HG03064 (cell line): Measurements from ENCODE around the gene RNASEH1.
"Not testable (repeated sequence)": the region's sequence is repeated elsewhere in the genome, so short reads cannot be mapped to it uniquely, and the experiment has no call there.

Source experiments
- ATAC-seq: cut with Tn5 transposase; IDR thresholded peaks from one replicate; pipeline ENCODE4 v1.9.1; 2021; ENCODE audit warnings: low read depth; ENCODE audit not compliant: unreplicated experiment

RNASEH1 gene

DNA sequence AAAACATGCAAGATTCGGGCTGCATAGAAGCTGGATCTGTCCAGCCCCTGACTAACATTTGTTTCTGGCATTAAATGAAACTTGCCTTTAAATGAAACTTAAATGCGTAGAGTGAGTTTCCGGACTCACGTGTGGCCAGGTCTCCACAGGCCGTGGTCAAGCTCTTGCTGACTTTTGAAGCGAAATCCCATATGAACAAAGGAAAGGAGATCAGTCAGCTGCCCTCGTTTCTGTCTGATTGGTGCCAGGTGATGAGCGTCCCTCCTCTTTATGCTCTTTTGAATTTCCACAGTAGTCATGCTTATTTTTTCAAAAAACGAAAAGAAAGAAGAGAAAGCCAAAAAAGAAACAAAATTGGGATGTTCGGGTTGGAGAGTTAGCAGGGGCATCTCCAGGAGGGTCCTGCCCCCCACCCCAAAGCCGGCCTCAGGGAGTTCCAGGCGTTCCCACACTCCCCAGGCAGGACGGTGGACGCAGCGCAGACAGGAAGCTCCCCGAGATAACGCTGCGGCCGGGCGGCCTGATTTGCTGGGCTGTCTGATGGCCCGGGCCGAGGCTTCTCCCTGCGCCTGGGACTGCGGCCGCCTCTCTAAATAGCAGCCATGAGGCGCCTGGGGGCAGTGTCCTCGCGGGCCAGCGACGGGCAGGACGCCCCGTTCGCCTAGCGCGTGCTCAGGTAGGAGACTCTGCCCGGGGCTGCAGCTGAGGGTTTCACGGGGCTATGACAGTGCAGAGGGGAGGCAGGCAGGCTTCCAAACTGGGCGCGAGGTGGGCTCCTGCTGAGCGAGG is 36.6 kb upstream of the RNASEH1 start, which contains the start of gene COLEC11:
Gene COLEC11 (plus strand): TSS at position 620 of the 789 bp plus-strand sequence. CDS start 9,229 bp downstream, outside the sequence.
- no peak for ATAC-seq

- no peak for ATAC-seq
Measured at GRCh38 chr2:3589086-3589485, 31.0 kb upstream of the RNASEH1 start.

- no peak for ATAC-seq
Measured at GRCh38 chr2:3588084-3588483, 30.0 kb upstream of the RNASEH1 start.

DNA sequence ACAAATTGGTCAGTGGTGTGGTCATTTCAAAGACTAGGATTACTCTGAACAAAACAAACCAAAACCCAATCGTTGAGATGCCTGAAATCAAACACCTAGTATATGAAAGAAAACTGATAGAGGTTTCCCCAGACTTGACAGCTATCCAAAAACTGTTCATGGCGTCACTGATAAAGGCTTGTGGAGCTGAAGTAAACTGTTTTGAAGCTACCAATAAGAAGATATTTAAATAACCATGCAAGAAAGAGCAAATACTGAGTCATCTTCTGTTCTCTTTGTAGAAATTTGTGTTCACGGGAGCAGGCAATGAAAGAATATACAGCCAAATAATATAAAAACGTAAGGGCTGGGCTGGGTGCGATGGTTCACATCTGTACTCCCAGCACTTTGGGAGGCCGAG is 29.3 kb upstream of the RNASEH1 start:
- no peak for ATAC-seq

- no peak for ATAC-seq
Measured at GRCh38 chr2:3587021-3587420, 28.9 kb upstream of the RNASEH1 start.

DNA sequence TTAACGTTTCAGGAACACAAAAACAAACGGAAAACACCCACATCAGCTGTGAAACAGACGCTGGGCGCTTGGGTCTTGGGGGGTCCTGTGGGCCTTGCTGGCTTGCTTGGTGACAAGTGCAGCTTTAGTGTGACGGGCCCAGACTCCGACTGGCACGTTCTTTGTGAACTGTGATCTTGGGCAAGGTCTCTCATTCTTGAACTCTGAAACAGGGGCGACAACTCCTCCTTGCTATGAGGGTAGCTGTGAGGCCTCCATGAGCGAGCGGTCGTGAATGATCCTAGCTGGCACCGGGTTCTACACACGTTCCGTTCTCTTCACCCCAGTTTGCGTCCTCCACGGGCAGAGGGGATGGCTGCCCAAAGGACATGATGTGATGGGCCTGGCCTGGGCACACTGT is 28.1 kb upstream of the RNASEH1 start:
- no peak for ATAC-seq

DNA sequence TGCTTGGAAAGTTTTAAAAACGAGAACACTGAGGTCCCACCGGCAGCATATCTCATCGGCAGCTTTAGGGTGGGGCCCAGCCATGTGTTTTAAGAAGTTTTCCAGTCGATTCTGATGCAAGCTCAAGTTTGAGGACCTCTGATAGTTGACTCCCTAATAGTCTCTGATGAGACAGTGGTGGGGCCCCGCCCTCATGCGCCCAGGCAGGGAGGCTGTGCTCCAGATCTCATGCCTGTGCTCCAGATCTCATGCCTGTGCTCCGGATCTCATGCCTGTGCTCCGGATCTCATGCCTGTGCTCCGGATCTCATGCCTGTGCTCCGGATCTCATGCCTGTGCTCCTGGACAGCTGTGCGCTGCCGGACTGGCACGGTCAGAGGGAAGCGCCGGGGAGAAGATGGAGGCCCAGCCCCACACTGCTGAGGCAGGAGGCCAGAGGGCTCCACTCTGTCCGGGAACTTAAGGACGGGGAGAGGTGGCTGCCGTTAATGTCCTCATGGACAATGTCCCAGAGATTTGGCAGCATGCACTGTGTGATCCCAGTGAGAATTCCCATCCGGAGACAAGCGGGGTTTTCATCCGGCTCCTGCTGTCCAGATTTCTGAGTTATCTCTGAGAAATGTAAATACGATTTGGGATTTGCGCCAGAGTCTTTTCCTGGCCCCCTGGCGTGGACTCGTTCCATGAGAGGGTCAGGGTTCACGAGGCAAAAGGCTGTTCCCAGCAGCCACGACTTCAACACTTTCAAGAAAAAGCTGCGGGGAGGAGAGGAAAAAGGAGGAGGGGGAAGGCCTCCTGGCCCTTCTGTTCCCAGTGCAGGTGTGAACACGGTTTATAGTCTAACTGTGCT is 27.4 kb upstream of the RNASEH1 start:
- no peak for ATAC-seq

GRCh38 chr2:3584608-3585260 is 26.6 kb upstream of the RNASEH1 start:
- ATAC-seq: no peak

GRCh38 chr2:3584076-3584475 is 25.9 kb upstream of the RNASEH1 start:
- ATAC-seq: no peak

GRCh38 chr2:3581367-3582262 is 23.5 kb upstream of the RNASEH1 start:
- ATAC-seq: no peak

DNA sequence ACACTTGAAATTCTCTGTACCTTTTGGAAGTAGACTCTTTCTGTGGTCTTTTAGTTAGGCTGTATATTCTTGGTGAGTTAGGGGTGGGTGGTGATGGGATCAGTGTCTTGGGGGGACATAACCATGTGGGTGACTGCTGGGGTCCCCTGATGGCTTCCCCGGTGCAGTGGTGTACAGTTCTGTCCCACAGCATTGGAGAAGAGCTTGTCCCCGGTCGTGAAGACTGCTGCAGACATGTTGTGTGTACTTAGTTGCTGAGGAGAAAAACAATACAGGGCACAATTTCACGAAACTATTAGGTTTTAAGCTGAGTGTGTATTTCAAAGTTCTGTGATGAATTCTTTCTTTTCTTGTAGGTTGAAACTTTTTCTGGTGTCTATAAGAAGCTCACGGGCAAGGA is 22.3 kb upstream of the RNASEH1 start:
- ATAC-seq: no peak

GRCh38 chr2:3578987-3579386 is 20.9 kb upstream of the RNASEH1 start:
- ATAC-seq: no peak

GRCh38 chr2:3576263-3576630 is 18.1 kb upstream of the RNASEH1 start:
- not testable (repeated sequence) for ATAC-seq

DNA sequence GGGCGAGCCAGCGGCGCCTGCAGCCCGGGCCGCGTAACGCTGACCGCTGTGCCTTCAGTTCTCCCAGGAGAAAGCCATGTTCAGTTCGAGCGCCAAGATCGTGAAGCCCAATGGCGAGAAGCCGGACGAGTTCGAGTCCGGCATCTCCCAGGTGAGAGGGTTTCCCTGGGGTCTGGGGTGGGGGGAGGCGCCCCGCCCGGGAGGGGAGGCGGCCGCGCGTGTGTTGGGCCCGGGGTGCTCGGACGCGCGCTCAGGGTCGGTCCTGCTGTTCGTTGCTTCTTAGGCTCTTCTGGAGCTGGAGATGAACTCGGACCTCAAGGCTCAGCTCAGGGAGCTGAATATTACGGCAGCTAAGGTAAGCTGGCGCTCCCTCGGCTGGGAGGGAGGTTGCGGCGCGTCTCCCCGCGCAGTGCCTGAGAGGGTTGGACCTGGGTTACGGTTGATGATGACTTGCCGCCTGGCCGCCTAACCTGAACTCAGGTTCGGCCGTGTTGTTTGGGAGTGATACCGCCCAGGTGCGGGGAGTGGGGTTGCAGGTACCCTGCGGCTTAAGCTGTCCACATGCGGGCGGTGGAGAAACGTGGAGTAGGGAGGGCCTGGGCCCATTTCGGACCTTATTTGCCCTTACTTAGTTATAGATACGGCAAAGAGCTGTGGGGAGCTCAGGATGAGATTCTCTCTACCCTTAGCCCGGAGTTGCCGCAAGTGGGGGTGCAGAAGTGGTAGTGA is 17.6 kb upstream of the RNASEH1 start:
- ATAC-seq: peak; percentile 29

- no peak for ATAC-seq
Measured at GRCh38 chr2:3574155-3574554, 16.0 kb upstream of the RNASEH1 start.

DNA sequence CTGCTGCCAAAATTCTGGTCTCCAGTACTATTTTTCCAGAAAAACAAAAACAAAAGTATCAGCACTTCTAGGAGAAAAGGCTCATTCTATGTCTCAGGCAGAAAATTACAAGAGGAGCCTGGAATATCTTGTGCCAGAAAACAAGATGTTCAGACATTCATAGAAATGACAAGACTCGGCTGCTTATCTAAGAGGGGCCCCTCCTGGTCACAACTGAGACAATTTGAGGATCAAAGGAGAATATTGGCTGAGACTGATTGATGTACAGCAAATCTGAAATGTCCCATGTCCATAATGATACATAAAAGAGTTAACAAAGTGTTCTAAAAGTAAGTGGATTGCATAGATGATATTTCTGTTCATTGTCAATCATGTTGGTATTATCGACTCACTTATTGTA is 14.5 kb upstream of the RNASEH1 start:
- no peak for ATAC-seq

DNA sequence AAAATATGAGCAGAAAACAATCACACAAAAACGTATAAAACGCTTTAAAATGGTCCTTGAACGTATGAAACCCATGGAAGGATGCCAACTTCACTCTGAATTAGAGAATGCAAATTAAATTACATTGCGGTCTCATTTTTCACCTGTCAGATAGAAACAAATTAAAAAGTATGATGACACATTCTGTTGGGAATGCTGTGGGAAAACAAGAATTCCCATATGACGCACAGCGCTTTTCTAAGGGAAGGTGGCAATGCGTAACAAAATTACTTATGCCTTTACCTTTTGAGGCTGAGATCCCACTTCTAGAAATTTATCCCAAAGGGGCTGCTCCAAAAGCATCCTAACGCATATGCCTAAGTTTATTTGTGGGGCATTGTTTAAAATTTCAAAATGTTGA is 13.2 kb upstream of the RNASEH1 start:
- ATAC-seq: no peak

- not testable (repeated sequence) for ATAC-seq
Measured at GRCh38 chr2:3569656-3570055, 11.5 kb upstream of the RNASEH1 start.

GRCh38 chr2:3566806-3567205 is 8.7 kb upstream of the RNASEH1 start:
- ATAC-seq: no peak

GRCh38 chr2:3565117-3565516 is 7.0 kb upstream of the RNASEH1 start:
- no peak for ATAC-seq
